ENCODE data around the gene ATXN7L1.

ATXN7L1 gene

DNA sequence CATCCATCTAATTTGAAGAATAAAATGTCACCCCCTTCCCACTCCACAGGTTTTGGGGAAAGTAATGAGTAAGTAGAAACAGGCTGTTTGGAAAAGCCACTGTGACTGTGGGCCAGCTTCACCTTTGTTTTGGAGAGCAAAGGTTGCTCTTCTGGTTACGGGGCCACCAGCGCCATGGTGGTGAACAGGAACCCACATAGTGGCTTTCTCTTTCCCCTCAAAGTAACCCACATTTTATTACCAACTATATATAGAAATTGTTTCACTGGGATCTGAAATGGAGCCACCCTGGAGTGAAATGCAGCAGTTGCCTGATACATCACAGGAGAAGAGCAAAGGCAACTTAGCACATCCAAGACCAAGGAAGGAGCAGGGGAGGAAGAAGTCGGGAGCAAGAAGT, 182.8 kb downstream of the ATXN7L1 start:
- DNase-seq: no peak

- peak; percentile 87 for DNase-seq
Measured at GRCh38 chr7:105691680-105692564, 184.5 kb downstream of the ATXN7L1 start.

- DNase-seq: peak; percentile 72
Measured at GRCh38 chr7:105691082-105691679, 185.2 kb downstream of the ATXN7L1 start.

DNA sequence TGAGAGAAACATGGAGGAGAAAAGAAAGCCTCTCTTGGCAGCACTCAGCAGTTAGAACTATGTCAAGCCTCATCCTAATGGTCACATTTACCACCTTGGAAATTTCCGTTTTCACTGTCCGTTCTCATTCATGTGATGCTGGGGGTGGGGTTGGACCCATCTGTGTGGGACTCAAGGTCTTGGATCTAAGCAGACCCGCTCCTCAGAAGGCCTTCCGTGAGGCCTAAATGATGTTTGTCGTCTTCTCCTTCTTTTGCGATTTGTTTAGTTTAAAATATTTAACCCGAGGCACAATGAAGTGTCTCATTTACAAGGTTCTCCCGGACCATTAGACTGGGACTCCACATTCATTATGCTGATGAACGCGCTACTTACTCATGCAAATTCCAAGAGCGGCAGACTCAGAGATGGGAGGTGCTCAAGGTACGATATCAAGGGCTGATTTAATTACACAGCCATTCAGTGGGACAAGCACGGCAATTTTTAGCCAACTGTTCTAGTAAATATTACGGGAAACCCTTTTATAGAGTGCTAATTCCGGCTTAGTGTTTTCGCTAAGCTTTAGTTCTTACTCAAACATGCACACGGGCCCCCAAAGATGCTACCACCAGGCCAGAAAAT, 186.0 kb downstream of the ATXN7L1 start:
- DNase-seq: no peak

- DNase-seq: no peak
Measured at GRCh38 chr7:105689067-105689819, 187.2 kb downstream of the ATXN7L1 start.

- DNase-seq: no peak
Measured at GRCh38 chr7:105688617-105689016, 187.8 kb downstream of the ATXN7L1 start.

- no peak for DNase-seq
Measured at GRCh38 chr7:105685161-105685560, 191.2 kb downstream of the ATXN7L1 start.

- DNase-seq: no peak
Measured at GRCh38 chr7:105682341-105683060, 193.9 kb downstream of the ATXN7L1 start.

DNA sequence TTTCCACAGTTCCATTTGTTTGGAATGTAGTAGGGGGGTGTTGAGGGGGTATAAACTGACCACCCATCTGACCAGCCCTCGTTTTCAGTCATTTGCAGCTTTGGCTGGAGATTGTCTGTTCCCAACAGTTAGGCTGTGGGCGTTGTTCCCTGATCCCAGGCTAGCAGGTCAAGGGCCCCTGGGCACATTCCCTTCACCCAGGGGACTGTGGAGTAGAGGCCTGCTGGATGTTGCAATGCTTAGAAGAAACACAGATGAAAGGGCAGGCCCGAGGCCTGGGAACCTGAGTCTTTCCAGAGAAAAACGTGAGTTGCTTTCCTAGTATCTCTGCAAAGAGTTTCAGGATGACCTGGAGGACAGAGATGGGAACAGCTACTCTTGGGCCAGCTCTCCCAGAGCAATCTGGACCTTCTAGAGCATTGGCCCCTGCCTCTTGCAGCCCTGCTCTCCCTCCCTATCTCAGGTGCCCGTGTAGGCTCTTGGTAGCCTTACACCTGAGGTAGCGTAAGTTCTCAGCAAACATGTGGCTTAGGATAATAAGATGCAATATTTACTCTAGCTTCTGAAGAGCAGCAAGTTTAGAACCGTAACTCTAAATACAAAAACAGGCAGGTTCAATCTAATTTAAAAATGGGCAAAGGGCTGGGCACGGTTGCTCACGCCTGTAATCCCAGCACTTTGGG, 195.8 kb downstream of the ATXN7L1 start:
- no peak for DNase-seq

GRCh38 chr7:105678811-105679495, 197.4 kb downstream of the ATXN7L1 start:
- DNase-seq: no peak

DNA sequence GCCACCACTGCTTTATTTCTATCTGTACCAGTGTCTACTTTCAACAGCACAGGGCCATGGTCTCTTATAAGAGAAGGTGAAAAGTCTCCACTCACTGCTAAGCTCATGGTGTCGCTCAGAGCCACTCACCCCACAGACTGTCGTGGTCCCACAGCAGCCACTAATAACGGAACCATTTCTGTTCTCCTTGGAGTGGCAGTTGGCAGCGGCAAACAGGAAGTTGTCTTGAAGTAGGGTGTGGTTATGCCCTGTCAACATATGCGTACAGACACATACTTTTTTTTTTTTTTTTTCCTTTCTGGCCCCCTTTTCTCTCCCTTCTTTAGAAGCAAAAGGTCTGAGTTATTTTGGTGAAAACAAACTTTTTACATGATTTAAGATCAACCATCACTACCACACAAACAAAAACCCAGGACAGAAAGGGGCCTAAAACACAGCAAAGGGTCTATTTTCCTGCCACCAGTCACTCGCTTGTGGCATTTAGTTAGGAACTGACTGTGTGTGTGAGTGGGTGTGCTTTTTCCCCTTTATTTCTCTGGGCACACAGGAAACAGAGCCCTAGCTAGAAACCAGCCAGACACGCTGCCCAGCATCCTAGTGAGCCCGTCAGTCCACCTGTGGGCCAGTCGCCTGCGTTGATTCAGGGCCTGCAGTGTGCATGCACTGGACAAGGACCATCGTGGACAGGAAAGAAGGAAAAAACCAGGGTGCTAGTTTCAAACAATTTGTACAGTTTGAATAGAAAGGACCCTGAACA, 198.4 kb downstream of the ATXN7L1 start:
- peak; percentile 81 for DNase-seq

DNA sequence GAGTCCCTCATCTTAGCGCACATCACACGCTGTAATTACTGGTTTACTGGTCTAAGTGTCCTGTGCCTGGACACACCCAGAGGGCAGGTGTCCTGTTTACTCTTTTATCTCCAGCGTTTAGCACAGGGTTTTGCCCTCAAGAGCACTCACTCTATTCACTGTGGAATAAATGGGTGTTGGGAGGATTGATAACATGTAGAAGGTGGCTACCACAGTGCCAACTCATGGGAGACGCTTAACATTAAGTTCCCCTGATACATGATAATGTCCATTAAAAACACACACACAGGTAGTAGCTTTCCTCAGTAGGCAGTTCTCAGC, 199.0 kb downstream of the ATXN7L1 start:
- no peak for DNase-seq

- DNase-seq: peak; percentile 69
Measured at GRCh38 chr7:105675934-105676371, 200.4 kb downstream of the ATXN7L1 start.

GRCh38 chr7:105674200-105674920, 202.0 kb downstream of the ATXN7L1 start:
- DNase-seq: no peak

DNA sequence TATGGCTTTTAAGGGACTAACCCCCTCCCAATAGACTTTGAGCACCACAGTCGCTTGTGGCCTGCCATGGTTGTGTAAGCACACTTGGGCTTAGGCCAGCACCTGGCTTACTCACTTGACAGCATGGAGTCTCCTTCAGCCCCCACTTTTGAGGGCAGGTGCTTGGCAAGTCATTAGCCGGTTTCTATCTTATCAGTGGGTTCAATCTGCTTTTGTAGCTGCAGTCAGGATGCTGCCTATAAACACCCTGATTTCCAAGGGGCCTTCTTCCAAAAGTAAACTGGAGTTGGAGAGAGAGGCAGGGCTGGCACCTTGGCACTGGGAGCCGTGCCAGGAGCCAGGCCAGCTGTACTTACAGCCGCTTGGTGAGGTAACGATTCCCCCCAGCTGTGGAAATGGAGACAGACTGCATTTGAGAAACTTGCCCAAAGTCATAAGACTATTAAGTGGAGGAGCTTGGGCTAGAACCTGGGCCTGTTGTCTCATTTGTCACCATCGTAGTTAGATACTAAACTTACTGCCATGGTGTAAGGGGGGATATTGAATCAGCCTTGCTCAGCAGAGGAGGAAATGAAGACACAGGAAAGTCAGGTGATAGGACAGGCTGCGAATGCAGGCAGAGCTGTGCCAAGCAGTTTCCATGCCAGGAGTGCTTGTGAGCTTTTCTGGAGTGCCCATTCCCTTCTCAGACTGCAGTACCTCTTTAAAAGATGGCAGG, 202.9 kb downstream of the ATXN7L1 start:
- no peak for DNase-seq

DNA sequence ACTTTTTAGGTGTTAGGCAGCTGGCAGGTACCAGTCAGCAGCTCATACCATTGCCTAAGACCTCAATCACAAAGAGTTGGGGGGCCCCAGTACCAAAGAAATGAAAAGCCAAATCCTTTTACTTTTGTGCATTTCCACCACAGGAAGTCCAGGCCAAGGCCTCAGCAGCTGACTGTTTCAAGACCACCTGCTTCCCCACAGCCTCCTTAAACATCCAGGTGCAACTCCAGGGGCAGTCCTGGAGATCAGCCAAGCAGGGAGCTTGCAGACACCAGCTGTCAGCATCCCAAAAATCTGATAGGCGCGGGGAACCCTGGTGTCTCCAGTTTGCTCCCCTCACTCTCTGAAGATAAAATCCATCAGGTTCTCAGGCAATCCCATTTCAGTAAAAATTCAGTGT, 203.6 kb downstream of the ATXN7L1 start:
- no peak for DNase-seq

DNA sequence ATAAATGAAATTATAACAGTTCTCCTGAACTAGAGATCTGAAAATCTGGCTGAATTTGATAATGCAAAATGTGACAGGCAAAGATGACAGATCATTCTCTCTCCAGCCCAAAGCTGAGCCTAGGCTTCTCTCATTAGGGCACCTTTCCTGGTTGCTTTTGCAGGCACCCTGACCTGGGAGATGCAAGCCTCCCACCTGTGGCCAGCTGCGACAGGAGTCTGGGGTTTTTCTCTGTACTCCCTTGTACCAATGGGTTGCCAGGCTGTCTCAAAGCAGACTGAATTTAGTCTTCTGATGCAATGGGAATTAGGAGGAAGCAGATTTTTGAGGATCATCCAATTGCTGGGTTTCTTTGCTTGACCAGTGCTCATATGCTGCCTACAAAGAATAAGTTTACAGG, 210.1 kb downstream of the ATXN7L1 start:
- no peak for DNase-seq

- no peak for DNase-seq
Measured at GRCh38 chr7:105665684-105666083, 210.7 kb downstream of the ATXN7L1 start.

All from CD4-positive, alpha-beta T cell treated with Interleukin-21 for 1 hour (primary cell).